Keratinocyte (primary cell): ENCODE results near the gene KCNH2.

Source experiments
- EZH2 ChIP-seq: IDR thresholded peaks from one replicate; pipeline ENCODE4 v1.6.1; 2012; ENCODE audit warnings: inconsistent platforms, mild to moderate bottlenecking, low read length, moderate library complexity
- TF ChIP-seq, protein P1 (sequence below), 3 experiments: IDR thresholded peaks in 1 of 3; conservative IDR thresholded peaks in 1 of 3; optimal IDR thresholded peaks in 1 of 3; 2 replicates in 2 of 3; 3 replicates in 1 of 3; pipeline versions ENCODE3 to v1.5.1; 2011; ENCODE audit warnings: low read length in 3 of 3, mild to moderate bottlenecking in 3 of 3, moderate library complexity in 2 of 3, control low read depth in 1 of 3, inconsistent platforms in 1 of 3; ENCODE audit not compliant: insufficient read depth in 2 of 3; ENCODE audit errors: extremely low read depth in 1 of 3

DNA sequence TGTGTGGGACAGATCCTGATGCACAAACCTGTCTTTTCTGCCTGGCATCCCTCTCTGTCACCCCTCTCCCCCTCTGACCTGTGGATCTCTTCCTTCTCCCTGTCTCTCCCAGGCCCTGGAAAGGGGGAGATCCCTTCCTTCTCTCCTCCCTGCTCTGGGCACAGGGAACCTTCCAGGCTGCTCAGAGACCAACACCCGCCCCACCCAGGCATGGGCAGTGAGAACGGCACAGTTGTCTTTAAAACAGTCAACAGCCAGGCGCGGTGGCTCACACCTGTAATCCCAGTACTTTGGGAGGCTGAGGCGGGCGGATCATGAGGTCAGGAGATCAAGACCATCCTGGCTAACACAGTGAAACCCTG lies 34.7 kb downstream of the KCNH2 start:
- TF ChIP-seq EZH2: no peak
- TF ChIP-seq, protein P1, sequence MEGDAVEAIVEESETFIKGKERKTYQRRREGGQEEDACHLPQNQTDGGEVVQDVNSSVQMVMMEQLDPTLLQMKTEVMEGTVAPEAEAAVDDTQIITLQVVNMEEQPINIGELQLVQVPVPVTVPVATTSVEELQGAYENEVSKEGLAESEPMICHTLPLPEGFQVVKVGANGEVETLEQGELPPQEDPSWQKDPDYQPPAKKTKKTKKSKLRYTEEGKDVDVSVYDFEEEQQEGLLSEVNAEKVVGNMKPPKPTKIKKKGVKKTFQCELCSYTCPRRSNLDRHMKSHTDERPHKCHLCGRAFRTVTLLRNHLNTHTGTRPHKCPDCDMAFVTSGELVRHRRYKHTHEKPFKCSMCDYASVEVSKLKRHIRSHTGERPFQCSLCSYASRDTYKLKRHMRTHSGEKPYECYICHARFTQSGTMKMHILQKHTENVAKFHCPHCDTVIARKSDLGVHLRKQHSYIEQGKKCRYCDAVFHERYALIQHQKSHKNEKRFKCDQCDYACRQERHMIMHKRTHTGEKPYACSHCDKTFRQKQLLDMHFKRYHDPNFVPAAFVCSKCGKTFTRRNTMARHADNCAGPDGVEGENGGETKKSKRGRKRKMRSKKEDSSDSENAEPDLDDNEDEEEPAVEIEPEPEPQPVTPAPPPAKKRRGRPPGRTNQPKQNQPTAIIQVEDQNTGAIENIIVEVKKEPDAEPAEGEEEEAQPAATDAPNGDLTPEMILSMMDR (optimal IDR thresholded peaks at IDR 0.05 in 1 of 3, IDR thresholded peaks at IDR 0.05 in 1 of 3, conservative IDR thresholded peaks at IDR 0.05 in 1 of 3; ENCODE audit: extremely low read depth in 1 of 3, insufficient read depth in 2 of 3, low read length in 3 of 3): no peak
